GM12875 (cell line): ENCODE measurements around the gene PEMT.

Experiments
- H3K4me3 ChIP-seq: one replicate; pipeline ENCODE4 v1.5.1; 2011; ENCODE audit warnings: low read depth, low read length, control low read depth
- CTCF ChIP-seq: IDR thresholded peaks from 2 replicates; pipeline ENCODE4 v1.5.1; 2011; ENCODE audit warnings: low read depth, mild to moderate bottlenecking, control low read depth, inconsistent platforms, low read length, moderate library complexity, borderline replicate concordance; ENCODE audit not compliant: insufficient read depth

Gene PEMT

DNA sequence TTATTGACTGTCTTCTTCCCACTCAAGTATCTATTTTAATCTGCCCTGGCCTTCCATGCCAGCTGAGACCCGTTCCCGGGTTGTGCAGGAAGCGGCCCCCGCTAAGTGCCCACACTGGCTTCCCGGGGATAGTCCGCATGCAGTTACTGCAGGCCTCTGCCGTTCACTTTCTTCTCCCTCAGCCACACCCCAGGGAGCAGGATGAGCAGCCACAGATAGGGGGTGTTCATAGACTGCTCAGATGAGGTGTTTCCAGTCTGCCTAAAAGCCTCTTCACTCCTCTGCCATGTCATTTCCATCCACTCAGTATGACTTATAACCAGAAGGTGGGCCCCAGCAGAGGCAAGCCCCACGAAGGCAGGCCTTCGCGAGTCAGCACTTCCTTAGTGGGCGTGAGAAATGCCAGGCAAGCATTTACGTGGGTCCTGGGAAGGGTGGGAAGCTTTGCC is 107.0 kb downstream of the PEMT start:
- no peak for TF ChIP-seq CTCF
- no peak overlapping the region for H3K4me3 ChIP-seq

DNA sequence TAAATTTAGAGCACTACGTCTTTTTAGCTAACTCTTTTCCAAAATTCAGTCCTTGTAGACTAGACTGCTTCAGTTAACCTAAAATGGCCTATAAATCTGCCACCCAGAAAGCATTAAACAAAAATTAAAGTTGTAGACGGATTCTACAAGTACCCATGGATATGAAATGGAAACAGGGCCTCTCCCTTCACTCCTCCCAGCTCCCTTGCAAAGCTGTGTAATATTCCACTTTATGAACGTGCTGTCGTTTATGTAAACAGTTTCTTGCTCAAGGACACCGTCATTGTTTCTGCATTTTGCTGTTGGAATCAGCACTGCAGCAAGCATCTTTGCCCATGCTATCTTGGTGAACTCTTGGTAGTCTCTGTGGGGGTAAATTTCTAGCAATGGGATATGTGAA is 109.6 kb downstream of the PEMT start:
- H3K4me3 ChIP-seq = no peak overlapping the region
- no peak for TF ChIP-seq CTCF

GRCh38 chr17:17480593-17481148 is 110.8 kb downstream of the PEMT start:
- no peak overlapping the region for H3K4me3 ChIP-seq
- TF ChIP-seq CTCF = no peak

- no peak for TF ChIP-seq CTCF
- no peak overlapping the region for H3K4me3 ChIP-seq
Observed at GRCh38 chr17:17479209-17479608, 112.3 kb downstream of the PEMT start.

- TF ChIP-seq CTCF = no peak
- peak within 1 kb of the TSS; percentile 86 for H3K4me3 ChIP-seq
Observed at GRCh38 chr17:17476865-17477467, 114.5 kb downstream of the PEMT start, which contains the start of gene MED9. Gene MED9, plus strand, starts transcription at chr17:17477000. Its CDS starts 42 bp downstream, at chr17:17477042.

GRCh38 chr17:17474341-17474740 is 117.2 kb downstream of the PEMT start:
- H3K4me3 ChIP-seq = no peak overlapping the region
- no peak for TF ChIP-seq CTCF

DNA sequence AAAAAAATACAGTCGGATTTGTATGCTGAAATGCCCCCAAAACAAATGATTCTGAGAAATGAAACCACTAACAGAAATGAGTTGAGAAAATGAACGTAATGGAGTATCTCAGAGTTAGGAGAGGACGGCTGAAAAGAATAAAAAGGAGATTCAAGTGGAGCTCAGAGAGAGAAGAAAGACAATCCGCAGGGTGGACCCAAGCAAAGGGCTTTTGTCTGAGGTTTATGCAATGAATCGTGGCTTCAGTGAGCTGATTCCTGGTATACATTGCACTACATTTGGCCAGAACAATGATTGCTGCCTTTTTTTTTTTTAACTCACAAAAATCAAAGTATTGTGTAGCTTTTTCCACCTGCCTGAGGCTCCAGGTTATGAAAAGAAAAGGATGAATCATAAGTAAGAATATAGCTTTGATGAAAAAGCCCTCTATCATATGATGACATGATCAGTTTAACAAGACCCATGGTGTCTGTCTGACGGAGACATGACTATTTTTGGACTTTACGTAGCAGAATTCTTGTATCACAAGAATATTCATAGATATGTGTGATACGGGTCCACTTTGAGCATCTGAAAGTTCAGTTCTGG is 119.1 kb downstream of the PEMT start:
- H3K4me3 ChIP-seq = no peak overlapping the region
- TF ChIP-seq CTCF = no peak
